22Rv1 (cell line): ENCODE results near the gene C1orf159.

Experiments used
- ZFX ChIP-seq: fragments of 450-650 bp; IDR thresholded peaks from 2 replicates; pipeline ENCODE4 v1.6.1; 2017; ENCODE audit warnings: antibody characterized with exemption, borderline replicate concordance
- TF ChIP-seq, protein P1 (sequence below): fragments of 450-650 bp; IDR thresholded peaks from 2 replicates; pipeline ENCODE4 v1.5.1; 2017; ENCODE audit warnings: mild to moderate bottlenecking

GRCh38 chr1:1115786-1116700 is at the start of gene C1orf159:
- TF ChIP-seq, protein P1, sequence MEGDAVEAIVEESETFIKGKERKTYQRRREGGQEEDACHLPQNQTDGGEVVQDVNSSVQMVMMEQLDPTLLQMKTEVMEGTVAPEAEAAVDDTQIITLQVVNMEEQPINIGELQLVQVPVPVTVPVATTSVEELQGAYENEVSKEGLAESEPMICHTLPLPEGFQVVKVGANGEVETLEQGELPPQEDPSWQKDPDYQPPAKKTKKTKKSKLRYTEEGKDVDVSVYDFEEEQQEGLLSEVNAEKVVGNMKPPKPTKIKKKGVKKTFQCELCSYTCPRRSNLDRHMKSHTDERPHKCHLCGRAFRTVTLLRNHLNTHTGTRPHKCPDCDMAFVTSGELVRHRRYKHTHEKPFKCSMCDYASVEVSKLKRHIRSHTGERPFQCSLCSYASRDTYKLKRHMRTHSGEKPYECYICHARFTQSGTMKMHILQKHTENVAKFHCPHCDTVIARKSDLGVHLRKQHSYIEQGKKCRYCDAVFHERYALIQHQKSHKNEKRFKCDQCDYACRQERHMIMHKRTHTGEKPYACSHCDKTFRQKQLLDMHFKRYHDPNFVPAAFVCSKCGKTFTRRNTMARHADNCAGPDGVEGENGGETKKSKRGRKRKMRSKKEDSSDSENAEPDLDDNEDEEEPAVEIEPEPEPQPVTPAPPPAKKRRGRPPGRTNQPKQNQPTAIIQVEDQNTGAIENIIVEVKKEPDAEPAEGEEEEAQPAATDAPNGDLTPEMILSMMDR, result no peak
- TF ChIP-seq ZFX, result no peak
